Panc1 (cell line): ENCODE results near the gene TUSC7.

ENCODE experiments used
- CTCF ChIP-seq: fragments of 450-650 bp; IDR thresholded peaks from 2 replicates; pipeline ENCODE4 v1.5.1; 2017; ENCODE audit warnings: mild to moderate bottlenecking
- TF ChIP-seq, protein P1 (sequence below), 2 experiments: IDR thresholded peaks; 2 replicates each; pipeline ENCODE4 v1.6.1; 2011 to 2012; ENCODE audit warnings: low read depth in 2 of 2, control low read depth in 1 of 2, low read length in 1 of 2, mild to moderate bottlenecking in 1 of 2, moderate library complexity in 1 of 2; ENCODE audit not compliant: insufficient read depth in 1 of 2

DNA sequence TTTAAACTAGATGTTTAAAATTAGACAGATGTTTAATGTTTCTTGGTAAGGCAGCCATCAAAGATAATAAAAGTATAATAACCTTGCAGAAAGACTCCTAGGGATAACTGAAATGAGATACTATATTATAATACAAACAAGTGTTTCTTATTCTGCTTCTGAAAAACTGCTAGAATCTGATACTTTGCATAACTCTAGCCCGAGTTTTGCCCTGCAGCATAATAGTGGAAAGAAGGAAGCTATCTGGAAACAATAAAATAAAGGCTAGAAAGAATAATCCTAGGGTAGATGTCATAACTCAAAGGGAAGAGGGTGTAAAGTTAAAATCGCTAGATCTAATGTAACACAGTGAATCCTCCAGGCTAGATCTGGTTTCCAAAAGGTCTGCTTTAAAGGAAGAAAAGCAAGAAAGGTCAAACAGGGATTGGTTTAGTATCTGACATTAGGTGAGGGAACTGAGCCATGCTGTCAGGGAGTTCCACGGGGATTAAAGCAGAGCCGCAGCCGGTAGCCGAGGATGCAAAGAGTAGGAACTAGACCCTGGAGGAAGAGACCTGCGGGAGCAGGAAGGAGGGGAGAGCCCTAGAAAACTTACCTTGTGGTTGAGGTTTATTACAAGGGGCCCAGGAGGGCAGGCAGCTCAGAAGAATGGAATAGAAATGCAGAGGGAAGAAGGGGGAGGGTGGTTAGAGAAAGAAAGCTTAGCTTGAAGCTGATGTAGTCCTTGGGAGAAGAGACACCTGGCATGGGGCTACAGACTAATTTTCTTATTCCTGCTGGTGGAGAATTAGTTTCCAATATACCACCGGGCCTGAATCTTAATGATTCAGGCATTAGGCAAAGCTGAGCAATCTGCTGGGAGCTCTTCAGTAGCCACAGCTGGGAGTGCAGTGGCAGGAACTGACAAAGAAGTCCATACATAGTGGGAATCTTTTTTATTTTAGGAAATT, 46.1 kb upstream of the TUSC7 start:
- TF ChIP-seq CTCF = no peak
- TF ChIP-seq, protein P1, sequence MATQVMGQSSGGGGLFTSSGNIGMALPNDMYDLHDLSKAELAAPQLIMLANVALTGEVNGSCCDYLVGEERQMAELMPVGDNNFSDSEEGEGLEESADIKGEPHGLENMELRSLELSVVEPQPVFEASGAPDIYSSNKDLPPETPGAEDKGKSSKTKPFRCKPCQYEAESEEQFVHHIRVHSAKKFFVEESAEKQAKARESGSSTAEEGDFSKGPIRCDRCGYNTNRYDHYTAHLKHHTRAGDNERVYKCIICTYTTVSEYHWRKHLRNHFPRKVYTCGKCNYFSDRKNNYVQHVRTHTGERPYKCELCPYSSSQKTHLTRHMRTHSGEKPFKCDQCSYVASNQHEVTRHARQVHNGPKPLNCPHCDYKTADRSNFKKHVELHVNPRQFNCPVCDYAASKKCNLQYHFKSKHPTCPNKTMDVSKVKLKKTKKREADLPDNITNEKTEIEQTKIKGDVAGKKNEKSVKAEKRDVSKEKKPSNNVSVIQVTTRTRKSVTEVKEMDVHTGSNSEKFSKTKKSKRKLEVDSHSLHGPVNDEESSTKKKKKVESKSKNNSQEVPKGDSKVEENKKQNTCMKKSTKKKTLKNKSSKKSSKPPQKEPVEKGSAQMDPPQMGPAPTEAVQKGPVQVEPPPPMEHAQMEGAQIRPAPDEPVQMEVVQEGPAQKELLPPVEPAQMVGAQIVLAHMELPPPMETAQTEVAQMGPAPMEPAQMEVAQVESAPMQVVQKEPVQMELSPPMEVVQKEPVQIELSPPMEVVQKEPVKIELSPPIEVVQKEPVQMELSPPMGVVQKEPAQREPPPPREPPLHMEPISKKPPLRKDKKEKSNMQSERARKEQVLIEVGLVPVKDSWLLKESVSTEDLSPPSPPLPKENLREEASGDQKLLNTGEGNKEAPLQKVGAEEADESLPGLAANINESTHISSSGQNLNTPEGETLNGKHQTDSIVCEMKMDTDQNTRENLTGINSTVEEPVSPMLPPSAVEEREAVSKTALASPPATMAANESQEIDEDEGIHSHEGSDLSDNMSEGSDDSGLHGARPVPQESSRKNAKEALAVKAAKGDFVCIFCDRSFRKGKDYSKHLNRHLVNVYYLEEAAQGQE (IDR thresholded peaks at IDR 0.05; ENCODE audit: insufficient read depth in 1 of 2, low read depth in 2 of 2, low read length in 1 of 2) = no peak
